Measurements from ENCODE around the gene PCSK7. TPM values are rescaled to one million over a fixed set of nuclear protein-coding genes. Genes with fewer than 3 reads are reported as not detected.

Gene PCSK7
- total RNA-seq, 1 donor from 2014 or later: 54.6 TPM

DNA sequence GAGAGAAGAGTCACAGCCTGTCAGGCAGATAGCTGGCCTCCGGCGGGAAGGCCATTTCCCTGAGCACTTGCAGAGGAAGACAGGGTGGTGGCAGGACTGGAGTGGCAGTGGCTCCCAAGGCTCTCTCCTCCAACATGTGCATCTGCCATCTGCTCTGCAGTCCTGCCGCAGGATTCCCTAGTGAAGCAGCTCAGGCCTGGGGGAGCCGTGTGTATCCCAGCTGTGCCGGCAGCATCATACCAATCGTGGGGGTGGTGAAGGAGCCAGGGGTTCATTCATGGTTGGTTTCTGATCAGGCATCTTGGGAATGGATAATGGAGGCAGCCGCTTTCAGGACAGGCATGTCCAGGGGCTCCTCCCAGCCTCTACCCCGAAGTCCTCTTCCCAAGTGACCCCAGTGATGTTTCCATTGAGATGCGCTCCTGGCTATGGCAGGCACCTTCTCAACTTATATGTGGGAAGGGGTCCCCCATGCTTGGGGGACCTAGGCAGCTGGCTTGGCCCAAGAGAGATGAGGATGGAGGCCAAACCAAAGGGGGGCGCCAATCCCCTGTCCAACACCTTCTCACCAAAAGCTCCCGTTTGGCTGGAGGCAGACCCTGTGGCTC is 26.6 kb downstream of the PCSK7 start:
- Mint-ChIP-seq H3K9me3 (no peaks in the 10 kb centered on the region), H3K4me1 (ENCODE audit: unreplicated experiment) (peaks cover 4% of the 10 kb centered on the region), H3K27me3 (no peaks in the 10 kb centered on the region), H3K4me3 (no peak overlapping the region), H3K36me3 (peaks cover 11% of the 10 kb centered on the region), H3K27ac (peak overlapping the region; percentile 67)
- DNase-seq (ENCODE audit: extremely low spot score, unreplicated experiment): no peak
- TF ChIP-seq, protein P1, sequence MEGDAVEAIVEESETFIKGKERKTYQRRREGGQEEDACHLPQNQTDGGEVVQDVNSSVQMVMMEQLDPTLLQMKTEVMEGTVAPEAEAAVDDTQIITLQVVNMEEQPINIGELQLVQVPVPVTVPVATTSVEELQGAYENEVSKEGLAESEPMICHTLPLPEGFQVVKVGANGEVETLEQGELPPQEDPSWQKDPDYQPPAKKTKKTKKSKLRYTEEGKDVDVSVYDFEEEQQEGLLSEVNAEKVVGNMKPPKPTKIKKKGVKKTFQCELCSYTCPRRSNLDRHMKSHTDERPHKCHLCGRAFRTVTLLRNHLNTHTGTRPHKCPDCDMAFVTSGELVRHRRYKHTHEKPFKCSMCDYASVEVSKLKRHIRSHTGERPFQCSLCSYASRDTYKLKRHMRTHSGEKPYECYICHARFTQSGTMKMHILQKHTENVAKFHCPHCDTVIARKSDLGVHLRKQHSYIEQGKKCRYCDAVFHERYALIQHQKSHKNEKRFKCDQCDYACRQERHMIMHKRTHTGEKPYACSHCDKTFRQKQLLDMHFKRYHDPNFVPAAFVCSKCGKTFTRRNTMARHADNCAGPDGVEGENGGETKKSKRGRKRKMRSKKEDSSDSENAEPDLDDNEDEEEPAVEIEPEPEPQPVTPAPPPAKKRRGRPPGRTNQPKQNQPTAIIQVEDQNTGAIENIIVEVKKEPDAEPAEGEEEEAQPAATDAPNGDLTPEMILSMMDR (conservative IDR thresholded peaks at IDR 0.05): no peak

DNA sequence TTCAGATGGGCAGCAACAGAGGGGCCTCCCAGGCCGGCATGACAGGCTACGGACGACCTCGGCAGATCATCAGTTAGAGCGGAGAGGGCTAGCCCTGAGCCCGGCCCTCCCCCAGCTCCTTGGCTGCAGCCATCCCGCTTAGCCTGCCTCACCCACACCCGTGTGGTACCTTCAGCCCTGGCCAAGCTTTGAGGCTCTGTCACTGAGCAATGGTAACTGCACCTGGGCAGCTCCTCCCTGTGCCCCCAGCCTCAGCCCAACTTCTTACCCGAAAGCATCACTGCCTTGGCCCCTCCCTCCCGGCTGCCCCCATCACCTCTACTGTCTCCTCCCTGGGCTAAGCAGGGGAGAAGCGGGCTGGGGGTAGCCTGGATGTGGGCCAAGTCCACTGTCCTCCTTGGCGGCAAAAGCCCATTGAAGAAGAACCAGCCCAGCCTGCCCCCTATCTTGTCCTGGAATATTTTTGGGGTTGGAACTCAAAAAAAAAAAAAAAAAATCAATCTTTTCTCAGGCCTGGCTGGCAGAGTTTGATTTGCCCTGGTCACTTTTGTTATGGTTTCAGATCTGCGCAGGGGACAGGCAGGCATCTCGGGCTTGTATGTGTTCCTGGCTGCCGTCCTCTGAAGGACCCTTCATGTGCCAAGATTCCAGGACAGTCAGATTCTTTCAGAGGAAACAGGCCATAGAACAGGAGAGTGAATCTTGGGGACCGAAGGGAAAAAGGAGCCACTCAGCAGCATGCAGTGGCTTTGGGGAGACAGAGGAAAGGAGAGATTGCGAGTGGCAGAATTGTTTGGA is 27.4 kb downstream of the PCSK7 start:
- no peaks in the 10 kb centered on the region for H3K9me3 Mint-ChIP-seq
- H3K27me3 Mint-ChIP-seq: no peaks in the 10 kb centered on the region
- peaks cover 11% of the 10 kb centered on the region for H3K36me3 Mint-ChIP-seq
- H3K4me1 Mint-ChIP-seq (ENCODE audit: unreplicated experiment): peaks cover 7% of the 10 kb centered on the region
- DNase-seq (ENCODE audit: extremely low spot score, unreplicated experiment): no peak
- TF ChIP-seq, protein P1 (conservative IDR thresholded peaks at IDR 0.05): no peak
- no peak overlapping the region for H3K4me3 Mint-ChIP-seq
- H3K27ac Mint-ChIP-seq: peak overlapping the region; percentile 76

DNA sequence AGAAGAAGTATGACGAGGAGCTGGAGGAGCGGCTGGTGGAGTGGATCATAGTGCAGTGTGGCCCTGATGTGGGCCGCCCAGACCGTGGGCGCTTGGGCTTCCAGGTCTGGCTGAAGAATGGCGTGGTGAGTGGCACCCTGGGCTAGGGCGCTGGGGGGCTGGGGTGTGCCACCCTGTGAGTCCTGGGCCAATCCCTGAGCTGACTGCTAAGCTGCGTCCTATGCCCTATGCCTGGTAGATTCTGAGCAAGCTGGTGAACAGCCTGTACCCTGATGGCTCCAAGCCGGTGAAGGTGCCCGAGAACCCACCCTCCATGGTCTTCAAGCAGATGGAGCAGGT is 28.8 kb downstream of the PCSK7 start:
- TF ChIP-seq, protein P1 (conservative IDR thresholded peaks at IDR 0.05): no peak
- H3K27ac Mint-ChIP-seq: no peak overlapping the region
- H3K36me3 Mint-ChIP-seq: peaks cover 11% of the 10 kb centered on the region
- peaks cover 16% of the 10 kb centered on the region for H3K4me1 Mint-ChIP-seq (ENCODE audit: unreplicated experiment)
- no peak for DNase-seq (ENCODE audit: extremely low spot score, unreplicated experiment)
- H3K4me3 Mint-ChIP-seq: no peak overlapping the region
- H3K9me3 Mint-ChIP-seq: no peaks in the 10 kb centered on the region
- no peaks in the 10 kb centered on the region for H3K27me3 Mint-ChIP-seq

DNA sequence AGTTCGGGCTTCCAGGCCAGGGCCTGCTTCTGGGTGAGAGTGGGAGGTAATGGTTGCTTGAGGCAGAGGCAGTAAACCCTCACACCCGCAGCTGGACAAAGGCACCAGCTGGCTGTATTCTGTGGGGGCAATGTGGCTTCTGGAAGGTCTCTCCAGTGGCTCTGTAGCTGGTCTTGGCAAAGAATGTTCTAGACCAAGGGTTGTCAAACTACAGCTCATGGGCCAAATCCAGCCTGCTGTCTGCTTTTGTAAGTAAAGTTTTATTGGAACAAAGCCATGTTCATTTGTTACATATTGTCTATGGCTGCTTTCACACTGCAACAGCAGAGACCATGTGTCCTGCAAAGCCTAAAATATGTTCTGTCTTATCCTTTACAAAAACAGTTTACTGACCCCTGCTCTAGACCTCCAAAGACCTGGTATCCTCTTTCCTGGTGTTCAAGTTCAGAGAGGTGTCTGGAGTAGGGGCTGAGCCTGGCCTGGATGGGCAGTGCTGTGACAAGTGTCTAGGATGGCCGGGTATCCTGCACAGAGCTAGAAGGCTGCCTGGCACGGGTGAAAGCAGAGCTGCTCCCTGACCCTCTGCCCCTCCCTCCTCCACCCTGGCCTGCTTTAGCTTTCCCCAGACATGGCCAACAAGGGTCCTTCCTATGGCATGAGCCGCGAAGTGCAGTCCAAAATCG is 29.3 kb downstream of the PCSK7 start:
- TF ChIP-seq, protein P1 (conservative IDR thresholded peaks at IDR 0.05): no peak
- H3K27me3 Mint-ChIP-seq: no peaks in the 10 kb centered on the region
- no peak for DNase-seq (ENCODE audit: extremely low spot score, unreplicated experiment)
- peaks cover 21% of the 10 kb centered on the region for H3K4me1 Mint-ChIP-seq (ENCODE audit: unreplicated experiment)
- H3K27ac Mint-ChIP-seq: peak overlapping the region; percentile 46
- H3K36me3 Mint-ChIP-seq: peaks cover 11% of the 10 kb centered on the region
- H3K4me3 Mint-ChIP-seq: no peak overlapping the region
- H3K9me3 Mint-ChIP-seq: no peaks in the 10 kb centered on the region

DNA sequence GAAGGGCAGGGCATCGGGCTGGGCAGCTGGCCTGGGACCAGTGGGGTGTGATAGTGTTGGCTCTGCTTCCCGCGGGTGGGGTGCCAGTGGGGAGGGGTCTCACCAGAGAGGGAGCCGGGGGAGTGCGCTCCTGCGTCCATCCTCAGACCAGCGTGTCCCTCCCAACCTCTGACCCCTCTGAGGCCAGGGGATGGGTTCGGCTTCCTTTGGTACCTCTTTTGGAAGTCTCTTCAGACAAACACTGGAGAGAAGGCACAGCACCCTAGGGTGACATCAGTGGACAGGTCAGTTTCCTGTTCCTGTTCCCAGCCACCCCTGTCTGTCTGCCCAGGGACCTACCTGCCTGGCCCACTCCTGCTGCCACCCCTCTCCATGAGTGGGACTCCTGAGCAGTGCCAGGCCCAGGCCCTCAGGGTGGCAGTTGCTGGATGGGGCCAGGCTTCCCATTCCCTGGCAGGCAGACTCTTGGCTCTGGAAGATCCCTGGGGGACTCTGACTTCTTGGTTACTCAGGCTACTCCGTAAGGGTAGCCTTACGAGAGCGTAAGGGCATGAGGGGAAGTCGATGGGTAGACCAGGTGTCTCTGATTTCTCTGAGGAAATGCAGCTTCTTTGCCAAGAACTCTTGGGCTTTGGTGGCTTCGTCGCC is 30.1 kb downstream of the PCSK7 start:
- no peaks in the 10 kb centered on the region for H3K27me3 Mint-ChIP-seq

More for the DNA sequence above, 30.1 kb downstream of the PCSK7 start:
- peaks cover 25% of the 10 kb centered on the region for H3K4me1 Mint-ChIP-seq (ENCODE audit: unreplicated experiment)
- H3K4me3 Mint-ChIP-seq: no peak overlapping the region
- no peaks in the 10 kb centered on the region for H3K9me3 Mint-ChIP-seq
- TF ChIP-seq, protein P1 (conservative IDR thresholded peaks at IDR 0.05): no peak
- DNase-seq (ENCODE audit: extremely low spot score, unreplicated experiment): no peak
- H3K27ac Mint-ChIP-seq: peak overlapping the region; percentile 46
- peaks cover 11% of the 10 kb centered on the region for H3K36me3 Mint-ChIP-seq
